ENCODE data around the gene ZNRF3.
"Not testable (repeated sequence)": the region's sequence is repeated elsewhere in the genome, so short reads cannot be mapped to it uniquely, and the experiment has no call there.

ZNRF3 gene

DNA sequence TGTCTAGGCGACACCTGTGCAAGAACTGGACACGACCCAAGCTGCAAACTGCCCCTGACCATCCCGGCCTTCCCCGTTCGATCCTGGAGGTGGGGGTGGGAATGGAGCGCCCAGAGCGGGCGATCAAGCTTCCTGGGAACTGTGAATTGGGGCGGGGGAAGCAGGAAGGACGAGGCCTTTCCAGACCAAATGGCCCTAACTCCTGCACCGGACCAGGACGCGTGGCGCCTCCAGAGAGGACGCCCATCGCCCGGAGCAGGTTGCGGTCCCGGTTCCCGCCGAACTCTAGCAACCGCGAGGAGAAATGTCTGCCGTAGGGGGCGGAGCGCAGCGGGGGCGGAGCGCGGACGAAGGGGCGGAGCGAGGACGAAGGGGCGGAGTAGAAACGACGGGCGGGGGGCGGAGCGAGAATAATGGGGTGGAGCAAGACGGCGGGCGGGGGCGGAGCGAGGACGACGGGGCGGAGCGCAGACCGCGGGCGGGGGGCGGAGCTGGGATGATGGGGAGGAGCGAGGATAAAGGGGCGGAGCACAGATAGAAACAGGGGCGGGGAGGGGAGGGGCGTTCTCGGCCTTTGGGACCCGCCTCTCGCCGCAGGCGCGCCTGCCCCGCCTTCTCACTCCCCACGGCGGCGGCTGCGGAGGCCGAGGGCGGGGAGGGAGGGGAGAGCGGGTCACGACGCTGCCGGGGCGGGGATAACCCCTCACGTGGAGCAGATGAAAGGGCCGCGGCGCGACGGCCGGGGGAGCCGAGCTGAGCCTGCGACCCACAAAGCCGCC is at the start of gene ZNRF3:
Gene ZNRF3 (plus strand): TSS at position 695 of the 779 bp plus-strand sequence. CDS start 195 bp downstream, outside the sequence.
- DNase-seq = peak; percentile 60

DNA sequence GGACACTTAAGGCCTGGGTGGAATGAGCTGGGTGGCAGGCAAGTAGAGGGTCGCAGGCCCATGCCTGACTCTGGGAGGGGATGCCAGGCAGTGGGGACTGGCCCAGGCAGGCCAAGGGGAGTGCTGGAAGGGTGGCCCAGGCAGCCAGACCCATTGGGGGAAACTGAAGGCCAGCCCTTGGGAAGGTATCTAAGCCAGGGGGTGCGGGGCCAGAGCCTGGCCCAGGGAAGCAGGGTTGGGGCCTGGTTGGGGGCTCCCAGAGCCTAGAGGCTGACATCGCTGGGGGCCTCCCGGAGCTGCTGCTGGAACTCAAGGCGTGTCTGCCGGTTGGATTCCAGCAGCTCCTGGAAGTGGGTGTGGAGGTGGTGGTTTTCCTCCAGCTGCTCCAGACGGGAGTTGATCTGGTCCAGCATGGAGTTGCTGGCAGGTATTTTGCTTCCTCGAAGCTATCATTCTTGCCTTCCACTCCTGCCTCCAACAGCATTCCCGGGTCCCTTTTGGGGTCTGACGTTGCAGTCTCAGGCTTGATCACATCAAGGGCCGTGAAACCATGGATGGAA is 47.7 kb upstream of the ZNRF3 start:
- DNase-seq = no peak

DNA sequence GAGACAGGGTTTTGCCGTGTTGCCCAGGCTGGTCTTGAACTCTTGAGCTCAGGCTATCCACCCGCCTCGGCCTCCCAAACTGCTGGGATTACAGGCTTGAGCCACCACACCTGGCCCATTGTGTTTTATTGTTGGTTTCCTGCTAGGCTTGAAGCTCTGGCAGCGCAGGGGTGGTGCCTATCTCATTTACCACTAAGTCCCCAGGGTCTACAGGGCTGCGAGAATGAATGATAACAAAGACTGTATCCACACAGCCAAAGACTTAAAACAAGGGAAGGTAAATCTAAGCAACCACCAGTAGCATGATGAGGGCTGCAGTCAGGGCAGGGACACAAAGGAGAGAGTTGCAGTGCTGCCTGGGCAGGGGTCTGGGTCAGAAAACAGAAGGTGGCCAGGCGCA is 45.7 kb upstream of the ZNRF3 start:
- DNase-seq = no peak

DNA sequence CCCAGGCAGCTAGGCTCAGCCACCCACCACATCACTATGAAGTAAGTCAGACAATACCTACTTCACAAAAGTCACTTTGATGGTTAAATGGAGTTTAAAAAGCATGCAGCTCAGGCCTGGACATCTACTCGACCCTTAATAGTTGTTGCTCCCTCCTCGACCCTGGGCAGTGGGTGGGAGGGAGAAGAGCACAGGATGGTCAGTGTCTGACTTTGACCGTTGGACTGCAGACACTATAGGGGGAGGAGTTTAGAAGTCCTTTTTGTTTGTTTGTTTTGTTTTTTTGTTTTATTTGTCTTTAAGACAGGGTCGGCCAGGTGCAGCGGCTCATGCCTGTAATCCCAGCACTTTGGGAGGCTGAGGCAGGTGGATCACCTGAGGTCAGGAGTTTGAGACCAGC is 44.4 kb upstream of the ZNRF3 start:
- DNase-seq = no peak

DNA sequence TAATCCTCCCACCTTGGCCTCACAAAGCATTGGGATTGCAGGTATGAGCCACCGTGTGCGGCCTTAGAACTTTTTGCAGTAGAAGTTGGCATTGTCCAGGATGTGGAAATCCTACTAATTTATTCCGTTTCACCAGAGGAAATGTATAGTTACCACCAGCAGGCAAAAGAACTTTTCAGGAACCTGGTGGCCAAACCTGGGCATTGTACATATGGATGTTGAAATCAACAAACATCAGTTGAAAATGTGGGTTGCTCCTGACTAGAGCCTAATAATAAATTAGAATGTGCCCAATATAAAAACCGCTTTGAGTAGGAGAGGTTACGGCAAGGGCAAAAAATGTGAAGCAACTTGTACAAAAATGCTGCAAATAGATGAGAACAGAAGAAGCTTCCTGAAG is 42.3 kb upstream of the ZNRF3 start:
- no peak for DNase-seq

DNA sequence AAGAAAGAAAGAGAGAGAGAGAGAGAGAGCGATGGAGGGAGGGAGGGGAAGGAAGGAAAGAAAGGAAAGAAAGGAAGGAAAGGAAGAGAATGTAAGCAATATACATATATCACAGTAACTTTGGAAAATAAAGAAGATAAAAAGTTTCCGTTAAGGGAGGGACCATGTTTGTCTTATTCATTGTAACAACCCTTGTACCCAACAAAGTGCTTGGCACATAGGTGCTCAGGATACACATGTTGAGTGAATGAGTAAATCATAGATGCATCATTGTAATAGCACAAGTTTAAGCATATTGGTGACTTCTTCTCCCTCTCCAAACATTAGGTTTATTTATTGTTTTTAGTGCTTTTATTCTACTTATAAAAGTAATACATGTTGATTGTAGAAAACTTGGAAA is 39.7 kb upstream of the ZNRF3 start:
- DNase-seq = no peak

DNA sequence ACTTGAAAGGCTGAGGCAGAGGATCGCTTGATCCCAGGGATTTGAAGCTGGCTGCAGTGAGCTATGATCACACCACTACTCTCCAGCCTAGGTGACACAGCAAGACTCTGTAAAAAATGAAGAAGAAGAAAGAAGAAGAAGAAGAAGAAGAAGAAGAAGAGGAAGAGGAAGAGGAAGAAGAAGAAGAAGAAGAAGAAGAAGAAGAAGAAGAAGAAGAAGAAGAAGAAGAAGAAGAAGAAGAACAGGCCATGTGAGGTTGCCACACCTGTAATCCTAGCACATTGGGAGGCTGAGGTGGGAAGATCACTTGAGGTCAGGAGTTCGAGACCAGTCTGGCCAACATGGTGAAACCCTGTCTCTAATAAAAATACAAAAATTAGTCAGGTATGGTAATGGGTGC is 39.1 kb upstream of the ZNRF3 start:
- not testable (repeated sequence) for DNase-seq

DNA sequence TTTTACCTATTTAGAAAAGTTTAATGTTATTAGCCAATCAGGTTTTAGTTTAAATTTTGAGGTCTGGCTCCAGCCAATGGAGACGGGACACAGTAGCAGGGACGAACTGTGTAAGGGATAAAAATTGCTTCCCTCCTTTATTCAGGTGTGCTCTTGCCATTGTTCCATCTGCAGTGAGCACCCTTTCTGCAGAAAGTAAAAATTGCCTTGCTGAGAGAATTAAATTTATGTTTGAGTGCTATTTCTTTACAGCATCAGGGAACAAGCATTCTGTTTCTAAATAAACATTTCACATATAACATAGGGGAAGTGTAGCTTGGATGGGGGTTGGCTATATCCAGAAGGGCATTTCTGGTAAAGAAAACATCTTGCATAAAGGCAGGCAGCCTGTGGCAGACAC is 36.4 kb upstream of the ZNRF3 start:
- no peak for DNase-seq

DNA sequence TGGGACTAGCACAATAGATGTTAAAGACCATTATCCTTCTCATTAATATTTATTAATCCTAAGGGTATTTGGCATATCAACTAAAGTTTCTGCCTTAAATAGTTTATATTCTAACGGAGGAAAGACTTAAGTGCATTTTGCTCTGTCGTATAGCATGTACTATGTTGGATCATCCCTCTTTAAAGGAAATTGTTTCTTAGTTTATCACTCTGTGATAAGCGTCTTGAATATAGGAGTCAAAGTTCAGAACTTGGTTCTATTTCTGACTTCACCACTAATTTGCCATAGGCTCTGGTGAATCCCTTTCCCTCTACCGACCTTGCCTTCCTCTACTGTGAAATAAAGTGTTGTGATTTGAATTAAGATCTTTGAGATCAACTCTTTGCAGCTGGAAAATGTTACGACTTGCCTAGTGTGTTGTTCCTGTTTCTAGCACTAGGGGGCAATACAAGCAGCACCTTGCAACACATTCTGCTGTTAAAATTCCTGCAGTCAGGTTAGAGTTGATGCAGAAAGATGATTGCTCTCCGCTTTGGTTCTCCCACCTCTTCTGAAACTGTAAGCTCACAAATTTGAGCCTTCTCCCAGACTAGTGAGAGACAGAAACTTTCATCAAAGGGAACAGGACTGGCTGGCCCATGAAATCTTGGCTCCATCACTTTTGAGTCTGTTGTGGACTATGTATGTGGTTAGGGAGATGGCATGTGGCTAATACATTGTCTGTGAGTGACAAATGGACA is 27.8 kb upstream of the ZNRF3 start:
- peak; percentile 14 for DNase-seq

DNA sequence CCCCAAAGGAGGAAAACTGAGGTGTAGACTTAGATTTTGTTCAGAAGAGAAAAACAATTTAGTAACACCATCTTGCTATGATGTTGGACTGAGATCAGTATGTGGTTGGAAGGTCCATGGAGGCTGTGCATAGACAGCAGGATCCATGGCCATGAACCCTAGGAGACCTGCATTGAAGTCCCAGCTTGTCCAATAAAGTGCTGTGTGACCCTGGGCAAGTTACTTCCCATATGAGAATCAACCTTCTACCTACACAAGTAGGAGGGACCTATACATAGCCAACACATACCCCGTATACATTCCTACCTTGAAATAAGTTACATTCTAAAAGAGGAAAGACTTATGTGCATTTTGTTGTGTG is 27.3 kb upstream of the ZNRF3 start:
- DNase-seq = no peak

DNA sequence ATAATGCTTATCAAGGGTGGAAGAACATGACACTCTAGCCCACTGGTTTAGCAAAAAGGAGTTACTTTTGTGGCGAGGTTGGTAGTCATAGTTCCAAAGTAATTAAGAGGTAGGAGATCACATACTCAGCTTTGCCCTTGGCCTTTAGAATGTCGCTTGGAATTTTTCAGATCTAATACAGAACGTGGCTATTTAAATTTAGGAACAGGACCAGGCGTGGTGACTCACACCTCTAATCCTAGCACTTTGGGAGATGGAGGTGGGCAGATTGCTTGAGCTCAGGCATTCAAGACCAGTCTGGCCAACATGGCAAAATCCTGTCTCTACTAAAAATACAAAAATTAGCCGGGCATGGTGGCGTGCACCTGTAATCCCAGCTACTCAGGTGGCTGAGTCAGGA is 26.1 kb upstream of the ZNRF3 start:
- no peak for DNase-seq

DNA sequence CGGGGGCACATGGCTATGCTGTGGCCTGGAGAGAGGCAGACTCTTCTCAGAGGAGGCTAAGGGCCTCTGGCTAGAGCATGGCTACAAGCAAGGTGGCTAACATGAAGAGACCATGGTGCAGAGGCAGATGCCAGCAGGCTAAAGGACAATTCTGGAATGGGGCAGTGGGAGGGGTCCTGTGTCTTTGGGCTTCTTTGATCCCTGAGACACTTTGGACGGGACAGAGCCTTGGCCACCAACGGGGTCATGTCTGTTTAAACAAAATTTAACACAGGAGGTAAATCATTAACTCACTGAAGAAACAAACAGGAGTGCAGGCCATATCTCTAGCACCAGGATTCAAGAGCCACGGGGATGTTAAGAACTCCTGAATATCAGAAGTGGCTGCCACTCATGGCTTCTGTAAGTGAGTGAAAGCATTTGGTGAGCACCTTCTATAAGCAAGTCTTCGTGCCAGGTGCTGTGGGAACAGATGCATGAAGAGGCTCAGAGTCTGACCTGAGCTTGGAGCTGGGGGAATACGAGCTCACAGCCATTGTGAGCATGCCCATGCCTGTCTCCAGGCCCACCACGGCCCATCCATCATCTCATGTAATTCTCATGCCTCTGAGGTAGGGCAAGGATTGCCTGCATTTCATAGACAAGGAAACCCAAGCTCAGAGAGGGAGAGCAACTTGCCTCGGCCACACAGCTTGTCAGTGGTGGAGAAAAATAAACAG is 18.3 kb upstream of the ZNRF3 start:
- DNase-seq = no peak

DNA sequence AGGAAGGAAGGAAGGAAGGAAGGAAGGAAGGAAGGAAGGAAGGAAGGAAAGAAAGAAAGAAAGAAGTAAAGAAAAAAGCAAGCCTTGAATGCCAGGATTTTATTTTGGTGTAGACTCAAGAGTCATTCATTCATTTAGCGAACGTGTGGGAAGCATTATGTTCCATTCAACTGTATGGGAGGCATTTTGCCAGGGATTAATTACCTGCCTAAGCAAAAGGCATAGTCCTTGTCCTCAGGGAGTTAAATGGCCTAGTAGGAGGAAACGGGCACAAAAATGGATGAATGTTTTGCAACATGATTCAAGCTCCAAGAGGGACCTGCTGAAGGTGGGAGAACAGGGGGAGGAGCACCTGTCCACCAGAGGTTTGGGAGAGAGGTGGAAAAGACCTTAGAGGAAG is 16.2 kb upstream of the ZNRF3 start:
- DNase-seq = no peak

DNA sequence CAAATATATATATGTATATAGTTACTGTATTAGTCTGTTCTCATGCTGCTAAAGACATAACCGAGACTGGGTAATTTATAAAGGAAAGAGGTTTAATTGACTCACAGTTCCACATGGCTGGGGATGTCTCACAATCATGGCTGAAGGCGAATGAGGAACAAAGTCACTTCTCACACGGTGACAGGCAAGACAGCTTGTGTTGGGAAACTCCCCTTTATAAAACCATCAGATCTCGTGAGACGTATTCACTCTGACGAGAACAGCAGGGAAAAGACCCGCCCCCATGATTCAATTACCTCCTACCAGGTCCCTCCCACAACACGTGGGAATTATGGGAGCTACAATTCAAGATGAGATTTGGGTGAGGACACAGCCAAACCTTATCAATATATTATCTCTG is 15.0 kb upstream of the ZNRF3 start:
- DNase-seq = not testable (repeated sequence)

DNA sequence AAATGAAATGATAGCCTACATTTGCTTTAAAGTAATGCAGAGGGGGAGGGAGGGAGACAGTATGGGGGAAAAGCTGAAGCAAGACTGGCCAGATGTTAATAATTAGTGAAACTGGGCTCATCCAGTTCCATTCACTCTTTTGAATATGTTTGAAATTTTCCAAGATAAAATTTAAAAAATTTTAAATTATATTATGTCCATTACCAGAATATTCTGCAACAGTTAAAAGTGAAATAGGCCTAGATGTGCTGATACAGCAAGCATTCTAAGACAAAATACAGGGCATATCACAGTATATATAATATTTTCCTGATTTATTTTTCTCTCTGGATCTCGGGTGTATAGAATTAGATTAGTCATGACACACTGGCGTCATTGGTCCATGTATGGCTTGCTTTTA is 13.6 kb upstream of the ZNRF3 start:
- no peak for DNase-seq

DNA sequence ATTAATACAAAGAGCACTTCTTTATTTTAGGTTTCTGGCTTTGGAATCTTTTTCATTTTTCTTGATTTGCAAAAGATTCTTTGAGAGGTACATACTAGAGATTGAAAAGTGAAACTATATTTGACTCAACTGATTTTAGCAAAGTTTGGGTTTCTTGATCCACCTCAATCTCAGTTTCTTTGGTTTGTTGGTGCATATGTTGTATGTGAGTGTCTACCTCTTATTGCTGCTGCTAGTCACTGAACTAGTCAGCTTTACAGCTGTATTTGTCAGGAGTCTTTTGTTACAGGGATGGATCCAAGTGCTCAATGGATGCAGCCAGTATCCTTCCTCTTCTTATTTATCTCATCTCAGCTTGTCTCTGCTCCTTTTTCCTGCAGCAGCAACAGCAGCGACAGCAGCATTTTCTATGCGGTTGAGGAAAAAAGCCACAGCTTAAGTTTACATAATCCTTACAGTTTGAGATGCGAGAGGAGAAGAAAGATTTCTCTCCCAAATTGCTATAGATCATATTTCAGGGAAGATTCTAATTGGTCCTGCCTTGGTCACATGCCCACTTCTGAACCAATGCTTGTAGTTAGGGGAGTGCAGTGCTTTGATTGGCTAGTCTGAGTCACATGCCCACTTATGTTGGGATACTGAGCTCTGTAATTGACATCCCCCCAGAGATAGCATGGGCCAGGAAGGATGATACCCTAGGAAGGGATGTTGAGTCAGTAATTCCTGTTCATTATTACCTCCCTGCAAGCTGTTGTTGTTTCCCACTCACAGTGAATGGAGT is 10.0 kb upstream of the ZNRF3 start:
- no peak for DNase-seq

DNA sequence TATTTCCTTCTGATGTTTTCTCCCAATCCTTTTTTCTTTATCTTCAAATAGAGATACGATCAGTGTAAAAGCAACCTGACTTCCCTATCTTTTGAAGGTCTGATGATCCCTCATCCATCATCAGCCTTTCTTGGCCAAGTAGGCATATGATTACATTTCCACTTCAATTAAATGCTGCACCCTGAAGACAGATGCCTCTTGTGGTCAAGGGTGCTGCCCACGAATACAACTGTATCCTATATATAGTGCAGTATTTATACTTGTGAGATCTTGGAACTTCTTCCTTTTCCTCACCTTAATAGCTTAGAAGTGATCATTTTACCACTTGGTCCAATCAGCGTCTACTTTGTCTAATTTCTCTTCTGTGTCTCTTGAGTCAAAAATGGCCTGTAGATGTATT is 9.3 kb upstream of the ZNRF3 start:
- DNase-seq = no peak

DNA sequence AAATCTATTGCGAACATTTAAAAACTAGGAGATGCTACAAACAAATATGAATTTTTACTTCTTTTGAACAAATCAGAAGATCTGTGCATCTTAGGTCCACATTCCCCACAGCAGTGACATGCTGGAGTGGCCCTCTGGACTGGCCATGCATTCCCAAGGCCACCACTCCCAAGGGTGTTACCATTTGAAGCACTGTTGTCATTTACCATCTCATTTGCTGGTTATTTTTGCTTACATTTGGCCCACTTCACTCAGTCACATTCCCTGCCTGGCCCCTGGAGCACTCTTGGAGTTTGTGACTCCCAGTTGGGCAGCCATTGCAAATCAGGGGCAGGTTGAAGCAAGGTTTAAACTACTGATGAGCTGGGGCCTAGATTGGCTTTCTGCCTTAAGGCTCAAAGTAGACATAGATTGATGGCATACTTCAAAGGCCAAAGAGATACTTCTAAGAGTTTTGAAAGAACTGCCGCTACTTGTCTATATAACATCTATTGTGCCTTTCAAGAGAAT is 8.5 kb upstream of the ZNRF3 start:
- no peak for DNase-seq

DNA sequence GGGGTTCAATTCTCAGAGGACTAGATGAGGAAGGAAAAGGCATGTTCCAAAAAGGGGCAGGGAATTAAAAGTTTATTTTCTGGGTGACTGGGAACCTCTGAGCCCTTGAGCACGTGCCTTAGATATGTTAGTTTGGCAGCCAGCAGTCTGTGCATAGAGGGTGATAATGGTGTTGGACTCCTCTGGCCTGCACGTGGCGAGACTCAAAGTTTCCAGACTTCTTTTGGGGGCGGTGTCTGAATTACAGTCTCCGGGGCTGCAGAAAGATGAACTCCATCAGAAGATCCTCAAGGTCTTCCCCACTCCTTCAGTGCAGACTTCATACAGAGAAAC is 861 bp upstream of the ZNRF3 start:
- DNase-seq = no peak

DNA sequence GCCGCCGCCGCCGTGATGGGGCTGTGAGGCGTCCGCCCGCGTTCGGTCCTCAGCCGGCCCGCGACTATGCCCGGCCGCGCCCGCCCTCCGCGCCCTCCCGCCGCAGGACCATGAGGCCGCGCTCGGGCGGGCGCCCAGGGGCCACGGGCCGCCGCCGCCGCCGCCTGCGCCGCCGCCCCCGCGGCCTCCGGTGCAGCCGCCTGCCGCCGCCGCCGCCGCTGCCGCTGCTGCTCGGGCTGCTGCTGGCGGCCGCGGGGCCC is 215 bp downstream of the ZNRF3 start:
- DNase-seq = no peak

DNA sequence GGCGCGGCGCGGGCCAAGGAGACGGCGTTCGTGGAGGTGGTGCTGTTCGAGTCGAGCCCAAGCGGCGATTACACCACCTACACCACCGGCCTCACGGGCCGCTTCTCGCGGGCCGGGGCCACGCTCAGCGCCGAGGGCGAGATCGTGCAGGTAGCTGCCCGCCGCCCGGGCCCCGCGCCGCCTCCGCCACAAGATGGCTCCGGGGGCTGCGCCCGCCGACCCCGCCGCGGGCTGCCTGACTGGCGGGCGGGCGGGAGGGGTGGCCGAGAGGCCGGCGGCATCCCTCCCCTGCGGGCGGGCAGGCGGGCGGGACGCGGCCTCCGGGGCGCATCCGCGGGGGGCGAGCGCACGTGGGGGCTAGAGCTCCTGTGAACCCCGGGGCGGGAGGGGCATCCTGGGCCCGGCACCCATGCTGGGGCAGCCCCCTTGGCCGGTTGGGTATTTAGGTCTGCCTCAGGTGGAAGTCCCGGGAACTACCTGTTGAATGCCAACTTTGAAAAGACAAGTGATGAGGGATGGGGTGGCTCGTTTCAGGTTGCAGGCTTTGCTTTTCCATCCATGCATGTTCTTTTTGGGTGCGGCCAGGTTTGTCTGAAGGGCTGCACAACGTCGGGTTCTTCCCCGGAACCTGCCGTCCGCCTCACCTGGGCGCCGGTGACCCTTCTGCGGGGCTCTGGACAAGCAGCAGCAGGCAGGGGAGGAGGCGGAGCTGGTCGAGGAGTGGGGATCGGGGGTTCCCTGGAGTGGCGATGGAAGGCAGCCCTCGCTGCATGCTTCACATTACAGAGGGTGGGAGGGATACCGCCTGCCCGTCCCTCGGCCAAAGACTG is 760 bp downstream of the ZNRF3 start:
- DNase-seq = no peak

DNA sequence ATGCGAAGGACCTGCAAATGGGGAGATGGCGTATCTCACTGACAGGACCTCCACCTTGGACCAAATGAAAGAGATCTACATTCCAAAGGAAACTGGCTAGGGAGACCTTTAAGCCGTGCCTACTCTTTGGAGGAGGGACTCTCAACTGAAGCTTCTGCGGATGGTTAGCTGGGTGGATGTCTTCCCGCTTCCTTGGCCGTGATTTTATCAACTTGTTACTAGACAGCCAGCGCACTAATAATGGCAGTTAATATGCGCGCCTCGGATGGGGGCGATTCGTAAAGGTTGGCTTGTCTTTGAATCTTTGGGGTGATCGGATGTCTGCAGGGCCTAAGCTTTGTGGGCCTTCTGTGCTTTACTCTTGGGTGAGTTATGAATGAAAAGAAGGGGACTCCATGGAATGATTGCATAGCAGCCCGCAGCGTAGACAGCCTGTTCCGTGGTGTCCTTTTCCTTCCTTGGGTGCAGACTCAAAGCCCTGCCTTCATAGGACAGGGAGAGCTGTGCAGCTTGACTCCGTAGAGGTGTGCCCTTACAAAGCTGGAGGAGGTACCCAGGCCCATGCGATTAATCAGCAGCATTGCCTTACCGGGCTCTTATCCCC is 1.5 kb downstream of the ZNRF3 start:
- DNase-seq = no peak
